ENCODE measurements around the gene RAP1GAP2. TPM values are rescaled to one million over a fixed set of nuclear protein-coding genes. Genes with fewer than 3 reads are reported as not detected.

Gene RAP1GAP2
- total RNA-seq, 4 donors from 2014 or later, result 1.5 to 23.1 (median 6.7) TPM

DNA sequence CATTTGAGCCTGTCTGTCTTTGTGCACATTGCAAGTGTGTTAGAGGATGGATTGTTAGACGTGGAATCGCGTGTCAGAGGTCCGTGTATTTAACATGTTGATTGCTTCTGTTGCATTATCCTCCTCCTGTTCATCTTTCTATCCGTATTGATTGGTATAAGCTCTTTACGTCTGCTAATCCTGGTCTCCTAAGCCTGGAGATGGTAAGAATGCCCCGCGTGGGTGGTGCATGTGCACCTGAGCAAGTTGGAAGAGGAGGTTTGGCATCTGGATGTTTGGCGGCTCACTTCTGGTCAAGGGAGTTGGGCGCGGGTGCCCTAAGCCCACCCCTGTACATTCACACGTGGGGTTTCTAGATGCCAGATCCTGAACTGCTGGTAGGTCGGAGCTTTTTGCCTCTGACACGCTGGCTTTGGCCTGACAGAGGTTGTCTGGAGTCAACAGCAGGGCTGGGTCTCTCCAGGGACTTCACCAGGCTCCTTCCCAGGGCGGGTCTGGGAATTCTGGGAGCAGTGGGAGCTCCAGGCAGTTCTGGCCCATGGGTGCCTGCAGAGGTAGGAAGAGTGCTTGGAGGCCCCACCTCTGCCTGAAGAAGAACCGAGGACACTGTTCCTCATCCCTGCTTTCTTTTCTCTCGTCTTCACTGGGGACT lies 159.8 kb downstream of the RAP1GAP2 start:
- intact Hi-C loops (cut with DNase I; ENCODE audit: low total_unique reads), result no loop called here
- TF ChIP-seq, protein P1, sequence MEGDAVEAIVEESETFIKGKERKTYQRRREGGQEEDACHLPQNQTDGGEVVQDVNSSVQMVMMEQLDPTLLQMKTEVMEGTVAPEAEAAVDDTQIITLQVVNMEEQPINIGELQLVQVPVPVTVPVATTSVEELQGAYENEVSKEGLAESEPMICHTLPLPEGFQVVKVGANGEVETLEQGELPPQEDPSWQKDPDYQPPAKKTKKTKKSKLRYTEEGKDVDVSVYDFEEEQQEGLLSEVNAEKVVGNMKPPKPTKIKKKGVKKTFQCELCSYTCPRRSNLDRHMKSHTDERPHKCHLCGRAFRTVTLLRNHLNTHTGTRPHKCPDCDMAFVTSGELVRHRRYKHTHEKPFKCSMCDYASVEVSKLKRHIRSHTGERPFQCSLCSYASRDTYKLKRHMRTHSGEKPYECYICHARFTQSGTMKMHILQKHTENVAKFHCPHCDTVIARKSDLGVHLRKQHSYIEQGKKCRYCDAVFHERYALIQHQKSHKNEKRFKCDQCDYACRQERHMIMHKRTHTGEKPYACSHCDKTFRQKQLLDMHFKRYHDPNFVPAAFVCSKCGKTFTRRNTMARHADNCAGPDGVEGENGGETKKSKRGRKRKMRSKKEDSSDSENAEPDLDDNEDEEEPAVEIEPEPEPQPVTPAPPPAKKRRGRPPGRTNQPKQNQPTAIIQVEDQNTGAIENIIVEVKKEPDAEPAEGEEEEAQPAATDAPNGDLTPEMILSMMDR (IDR thresholded peaks at IDR 0.05), result no peak
- no peak for TF ChIP-seq POLR2A (IDR thresholded peaks at IDR 0.05)
- Histone ChIP-seq H3K27ac (no peak overlapping the region), H3K9me3 (no peaks in the 10 kb centered on the region), H3K36me3 (no peaks in the 10 kb centered on the region), H3K4me3 (no peak overlapping the region), H3K4me1 (no peaks in the 10 kb centered on the region), H3K27me3 (no peaks in the 10 kb centered on the region)
- DNase-seq, result peak in 1 of 2 donors; percentile 2

GRCh38 chr17:2957631-2958286 lies 161.5 kb downstream of the RAP1GAP2 start:
- H3K4me3 ChIP-seq, result no peak overlapping the region
- TF ChIP-seq, protein P1 (IDR thresholded peaks at IDR 0.05), result no peak
- TF ChIP-seq POLR2A (IDR thresholded peaks at IDR 0.05), result no peak
- no peaks in the 10 kb centered on the region for H3K36me3 ChIP-seq
- no peaks in the 10 kb centered on the region for H3K9me3 ChIP-seq
- no peaks in the 10 kb centered on the region for H3K4me1 ChIP-seq
- H3K27me3 ChIP-seq, result no peaks in the 10 kb centered on the region
- H3K27ac ChIP-seq, result no peak overlapping the region
- intact Hi-C loops (cut with DNase I; ENCODE audit: low total_unique reads), result no loop called here
- DNase-seq, result no peak

- Histone ChIP-seq H3K27ac (no peak overlapping the region), H3K27me3 (no peaks in the 10 kb centered on the region), H3K4me3 (no peak overlapping the region), H3K4me1 (no peaks in the 10 kb centered on the region), H3K36me3 (no peaks in the 10 kb centered on the region), H3K9me3 (no peaks in the 10 kb centered on the region)
- intact Hi-C loops (cut with DNase I; ENCODE audit: low total_unique reads), result no loop called here
- TF ChIP-seq POLR2A (IDR thresholded peaks at IDR 0.05), result no peak
- TF ChIP-seq, protein P1 (IDR thresholded peaks at IDR 0.05), result no peak
- no peak for DNase-seq
Observed at GRCh38 chr17:2958706-2959222, 162.5 kb downstream of the RAP1GAP2 start.

GRCh38 chr17:2959371-2960130 lies 163.3 kb downstream of the RAP1GAP2 start:
- H3K36me3 ChIP-seq, result no peaks in the 10 kb centered on the region
- DNase-seq, result no peak
- intact Hi-C loops (cut with DNase I; ENCODE audit: low total_unique reads), result no loop called here
- H3K27ac ChIP-seq, result no peak overlapping the region
- H3K4me1 ChIP-seq, result no peaks in the 10 kb centered on the region
- TF ChIP-seq POLR2A (IDR thresholded peaks at IDR 0.05), result no peak
- TF ChIP-seq, protein P1 (IDR thresholded peaks at IDR 0.05), result no peak
- H3K9me3 ChIP-seq, result no peaks in the 10 kb centered on the region
- H3K4me3 ChIP-seq, result no peak overlapping the region
- no peaks in the 10 kb centered on the region for H3K27me3 ChIP-seq

GRCh38 chr17:2961446-2961845 lies 165.2 kb downstream of the RAP1GAP2 start:
- H3K4me3 ChIP-seq, result no peak overlapping the region
- H3K4me1 ChIP-seq, result no peaks in the 10 kb centered on the region
- H3K27me3 ChIP-seq, result no peaks in the 10 kb centered on the region
- intact Hi-C loops (cut with DNase I; ENCODE audit: low total_unique reads), result no loop called here
- no peaks in the 10 kb centered on the region for H3K36me3 ChIP-seq
- no peak overlapping the region for H3K27ac ChIP-seq
- H3K9me3 ChIP-seq, result no peaks in the 10 kb centered on the region
- TF ChIP-seq POLR2A (IDR thresholded peaks at IDR 0.05), result no peak
- TF ChIP-seq, protein P1 (IDR thresholded peaks at IDR 0.05), result no peak
- no peak for DNase-seq

Data from uterus (tissue), 4 donors.